WTC11 (cell line): ENCODE measurements around the gene APOF. TPM values are rescaled to one million over a fixed set of nuclear protein-coding genes. Genes with fewer than 3 reads are reported as not detected.
"Not testable (repeated sequence)": the region's sequence is repeated elsewhere in the genome, so short reads cannot be mapped to it uniquely, and the experiment has no call there.

Experiments
- ATAC-seq: fragments of 200-7000 bp; cut with Tn5 transposase; 2 replicates; pipeline ENCODE4 v1.10.0; 2021; ENCODE audit warnings: mild to moderate bottlenecking, moderate library complexity
- CTCF ChIA-PET: fragments of 300-600 bp; sonication (Branson Sonifier 250); formaldehyde crosslinking; loops from one replicate; lab custom pipeline; 2021; ENCODE audit warnings: antibody characterized with exemption; lab: Charles Lee
- POLR2A ChIA-PET: fragments of 350-600 bp; sonication (Branson Sonifier 250); formaldehyde crosslinking; loops from one replicate; lab custom pipeline; 2021; ENCODE audit warnings: antibody characterized with exemption; lab: Charles Lee
- DNase-seq: peaks from one replicate; pipeline ENCODE4 v3.0.0; 2021; ENCODE audit warnings: low spot score
- H3K27ac Mint-ChIP-seq: 2 replicates; pipeline ENCODE4 v1.8.0; 2021; ENCODE audit warnings: mixed read lengths
- H3K27me3 Mint-ChIP-seq: 2 replicates; pipeline ENCODE4 v1.8.0; 2021; ENCODE audit warnings: low read depth, mild to moderate bottlenecking, moderate library complexity, mixed read lengths
- H3K36me3 Mint-ChIP-seq: 2 replicates; pipeline ENCODE4 v1.8.0; 2021; ENCODE audit warnings: mixed read lengths
- H3K4me1 Mint-ChIP-seq: 2 replicates; pipeline ENCODE4 v1.8.0; 2022; ENCODE audit warnings: mixed read lengths
- H3K4me3 Mint-ChIP-seq: 2 replicates; pipeline ENCODE4 v1.8.0; 2021; ENCODE audit warnings: mild to moderate bottlenecking, moderate library complexity, mixed read lengths
- H3K9me3 Mint-ChIP-seq: 2 replicates; pipeline ENCODE4 v1.8.0; 2021; ENCODE audit warnings: mixed read lengths
- GABPB1 ChIP-seq: sonication (generic); formaldehyde crosslinking; IDR thresholded peaks from 2 replicates; pipeline ENCODE4 v1.8.1; 2023; ENCODE audit warnings: mild to moderate bottlenecking, missing genetic modification reagents
- HMGA2 ChIP-seq: fragments of 250-450 bp; sonication (Bioruptor Pico); IDR thresholded peaks from 2 replicates; pipeline ENCODE4 v1.4.0; 2021; ENCODE audit warnings: mild to moderate bottlenecking, moderate library complexity
- NFATC4 ChIP-seq: fragments of 250-450 bp; sonication (Bioruptor Pico); IDR thresholded peaks from 2 replicates; pipeline ENCODE4 v1.9.0; 2021; ENCODE audit warnings: mild to moderate bottlenecking
- RORB ChIP-seq: fragments of 250-450 bp; sonication (Bioruptor Pico); IDR thresholded peaks from 2 replicates; pipeline ENCODE4 v1.9.0; 2021; ENCODE audit warnings: mild to moderate bottlenecking
- SOX15 ChIP-seq: fragments of 250-450 bp; sonication (Bioruptor Pico); IDR thresholded peaks from 2 replicates; pipeline ENCODE4 v1.9.0; 2021; ENCODE audit warnings: mild to moderate bottlenecking
- TEAD4 ChIP-seq: sonication (generic); formaldehyde crosslinking; IDR thresholded peaks from 2 replicates; pipeline ENCODE4 v1.8.0; 2022; ENCODE audit warnings: mild to moderate bottlenecking, missing genetic modification reagents
- ZNF121 ChIP-seq: sonication (generic); formaldehyde crosslinking; IDR thresholded peaks from 2 replicates; pipeline ENCODE4 v1.8.0; 2023; ENCODE audit warnings: missing genetic modification reagents
- ZNF232 ChIP-seq: sonication (generic); formaldehyde crosslinking; IDR thresholded peaks from 2 replicates; pipeline ENCODE4 v1.8.0; 2022; ENCODE audit warnings: mild to moderate bottlenecking, missing genetic modification reagents
- ZNF425 ChIP-seq: fragments of 250-450 bp; sonication (Bioruptor Pico); conservative IDR thresholded peaks from 2 replicates; pipeline ENCODE4 v1.9.0; 2021; ENCODE audit warnings: mild to moderate bottlenecking
- total RNA-seq: library from RNA; stranded (reverse); gene quantifications from 3 replicates; pipeline ENCODE4 v1.2.3, GENCODE V29; 2021
- TF ChIP-seq, protein P1 (sequence below): sonication (generic); formaldehyde crosslinking; IDR thresholded peaks from 2 replicates; pipeline ENCODE4 v1.8.1; 2022; ENCODE audit warnings: mild to moderate bottlenecking, missing genetic modification reagents, moderate library complexity, borderline replicate concordance
- TF ChIP-seq, protein P2 (sequence below): fragments of 200-600 bp; IDR thresholded peaks from 2 replicates; pipeline ENCODE4 v1.8.0; 2022; ENCODE audit warnings: antibody characterized with exemption
- TF ChIP-seq, protein P3 (sequence below): sonication (generic); formaldehyde crosslinking; conservative IDR thresholded peaks from 2 replicates; pipeline ENCODE4 v1.8.1; 2022; ENCODE audit warnings: mild to moderate bottlenecking, missing genetic modification reagents
- TF ChIP-seq, protein P4 (sequence below): sonication (generic); formaldehyde crosslinking; IDR thresholded peaks from 2 replicates; pipeline ENCODE4 v1.8.0; 2023; ENCODE audit warnings: missing genetic modification reagents

Gene APOF
- total RNA-seq, 1 experiment from 2014 or later: not detected

- TF ChIP-seq ZNF425: no peak
- TF ChIP-seq RORB (CRISPR knock-in tag): no peak
- TF ChIP-seq, protein P1, sequence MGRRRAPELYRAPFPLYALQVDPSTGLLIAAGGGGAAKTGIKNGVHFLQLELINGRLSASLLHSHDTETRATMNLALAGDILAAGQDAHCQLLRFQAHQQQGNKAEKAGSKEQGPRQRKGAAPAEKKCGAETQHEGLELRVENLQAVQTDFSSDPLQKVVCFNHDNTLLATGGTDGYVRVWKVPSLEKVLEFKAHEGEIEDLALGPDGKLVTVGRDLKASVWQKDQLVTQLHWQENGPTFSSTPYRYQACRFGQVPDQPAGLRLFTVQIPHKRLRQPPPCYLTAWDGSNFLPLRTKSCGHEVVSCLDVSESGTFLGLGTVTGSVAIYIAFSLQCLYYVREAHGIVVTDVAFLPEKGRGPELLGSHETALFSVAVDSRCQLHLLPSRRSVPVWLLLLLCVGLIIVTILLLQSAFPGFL: no peak
- no peak for TF ChIP-seq NFATC4 (CRISPR knock-in tag)
- no peak for TF ChIP-seq ZNF121 (CRISPR knock-in tag)
- TF ChIP-seq, protein P2, sequence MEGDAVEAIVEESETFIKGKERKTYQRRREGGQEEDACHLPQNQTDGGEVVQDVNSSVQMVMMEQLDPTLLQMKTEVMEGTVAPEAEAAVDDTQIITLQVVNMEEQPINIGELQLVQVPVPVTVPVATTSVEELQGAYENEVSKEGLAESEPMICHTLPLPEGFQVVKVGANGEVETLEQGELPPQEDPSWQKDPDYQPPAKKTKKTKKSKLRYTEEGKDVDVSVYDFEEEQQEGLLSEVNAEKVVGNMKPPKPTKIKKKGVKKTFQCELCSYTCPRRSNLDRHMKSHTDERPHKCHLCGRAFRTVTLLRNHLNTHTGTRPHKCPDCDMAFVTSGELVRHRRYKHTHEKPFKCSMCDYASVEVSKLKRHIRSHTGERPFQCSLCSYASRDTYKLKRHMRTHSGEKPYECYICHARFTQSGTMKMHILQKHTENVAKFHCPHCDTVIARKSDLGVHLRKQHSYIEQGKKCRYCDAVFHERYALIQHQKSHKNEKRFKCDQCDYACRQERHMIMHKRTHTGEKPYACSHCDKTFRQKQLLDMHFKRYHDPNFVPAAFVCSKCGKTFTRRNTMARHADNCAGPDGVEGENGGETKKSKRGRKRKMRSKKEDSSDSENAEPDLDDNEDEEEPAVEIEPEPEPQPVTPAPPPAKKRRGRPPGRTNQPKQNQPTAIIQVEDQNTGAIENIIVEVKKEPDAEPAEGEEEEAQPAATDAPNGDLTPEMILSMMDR: no peak
- TF ChIP-seq GABPB1 (CRISPR knock-in tag): no peak
- TF ChIP-seq TEAD4: no peak
- TF ChIP-seq, protein P3, sequence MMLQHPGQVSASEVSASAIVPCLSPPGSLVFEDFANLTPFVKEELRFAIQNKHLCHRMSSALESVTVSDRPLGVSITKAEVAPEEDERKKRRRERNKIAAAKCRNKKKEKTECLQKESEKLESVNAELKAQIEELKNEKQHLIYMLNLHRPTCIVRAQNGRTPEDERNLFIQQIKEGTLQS: no peak
- TF ChIP-seq, protein P4, sequence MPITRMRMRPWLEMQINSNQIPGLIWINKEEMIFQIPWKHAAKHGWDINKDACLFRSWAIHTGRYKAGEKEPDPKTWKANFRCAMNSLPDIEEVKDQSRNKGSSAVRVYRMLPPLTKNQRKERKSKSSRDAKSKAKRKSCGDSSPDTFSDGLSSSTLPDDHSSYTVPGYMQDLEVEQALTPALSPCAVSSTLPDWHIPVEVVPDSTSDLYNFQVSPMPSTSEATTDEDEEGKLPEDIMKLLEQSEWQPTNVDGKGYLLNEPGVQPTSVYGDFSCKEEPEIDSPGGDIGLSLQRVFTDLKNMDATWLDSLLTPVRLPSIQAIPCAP (CRISPR knock-in tag): no peak
- TF ChIP-seq SOX15 (CRISPR knock-in tag): no peak
- no peak for TF ChIP-seq HMGA2
- no peak for TF ChIP-seq ZNF232 (CRISPR knock-in tag)
- TF ChIP-seq, all 79 proteins: peak for 0
Observed at GRCh38 chr12:56408799-56409417, 46.3 kb upstream of the APOF start (continued).

GRCh38 chr12:56404227-56404626 is 41.6 kb upstream of the APOF start:
- H3K4me1 Mint-ChIP-seq, ATAC-seq, DNase-seq, POLR2A ChIA-PET, H3K36me3 Mint-ChIP-seq, H3K27ac Mint-ChIP-seq, H3K27me3 Mint-ChIP-seq, CTCF ChIA-PET, H3K4me3 Mint-ChIP-seq: not testable (repeated sequence)
- H3K9me3 Mint-ChIP-seq: peaks cover 19% of the 10 kb centered on the region

DNA sequence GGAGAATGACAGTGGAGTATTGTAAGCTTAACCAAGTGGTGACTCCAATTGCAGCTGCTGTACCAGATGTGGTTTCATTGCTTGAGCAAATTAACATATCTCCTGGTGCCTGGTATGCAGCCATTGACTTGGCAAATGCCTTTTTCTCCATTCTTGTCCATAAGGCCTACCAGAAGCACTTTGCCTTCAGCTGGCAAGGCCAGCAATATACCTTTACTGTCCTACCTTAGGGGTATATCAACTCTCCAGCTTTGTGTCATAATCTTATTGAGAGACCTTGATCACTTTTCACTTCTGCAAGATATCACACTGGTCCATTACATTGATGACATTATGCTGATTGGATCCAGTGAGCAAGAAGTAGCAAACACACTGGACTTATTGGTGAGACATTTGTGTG is 39.0 kb upstream of the APOF start:
- H3K27ac Mint-ChIP-seq, POLR2A ChIA-PET, CTCF ChIA-PET, H3K4me1 Mint-ChIP-seq, DNase-seq, H3K4me3 Mint-ChIP-seq, ATAC-seq: not testable (repeated sequence)
- Mint-ChIP-seq H3K27me3 (peaks cover 13% of the 10 kb centered on the region), H3K36me3 (peaks cover 14% of the 10 kb centered on the region), H3K9me3 (peaks cover 31% of the 10 kb centered on the region)

- CTCF ChIA-PET, H3K4me3 Mint-ChIP-seq, H3K4me1 Mint-ChIP-seq, H3K27ac Mint-ChIP-seq, ATAC-seq, POLR2A ChIA-PET, DNase-seq: not testable (repeated sequence)
- Mint-ChIP-seq H3K27me3 (peaks cover 13% of the 10 kb centered on the region), H3K36me3 (peaks cover 14% of the 10 kb centered on the region), H3K9me3 (peaks cover 31% of the 10 kb centered on the region)
Observed at GRCh38 chr12:56401125-56401524, 38.5 kb upstream of the APOF start.

- Mint-ChIP-seq H3K9me3 (peaks cover 31% of the 10 kb centered on the region), H3K27me3 (peaks cover 13% of the 10 kb centered on the region), H3K36me3 (peaks cover 14% of the 10 kb centered on the region)
- DNase-seq, ATAC-seq, H3K4me1 Mint-ChIP-seq, CTCF ChIA-PET, H3K27ac Mint-ChIP-seq, POLR2A ChIA-PET, H3K4me3 Mint-ChIP-seq: not testable (repeated sequence)
Observed at GRCh38 chr12:56399466-56399865, 36.8 kb upstream of the APOF start.
